Activated gamma-delta T cell (primary cell): ENCODE measurements around the gene SORBS2.
"Not testable (repeated sequence)": the region's sequence is repeated elsewhere in the genome, so short reads cannot be mapped to it uniquely, and the experiment has no call there.

ENCODE experiments used
- DNase-seq: peaks from one replicate; lab custom pipeline; 2025; lab: John Stamatoyannopoulos, UW

SORBS2 gene

GRCh38 chr4:185737489-185738037 lies 74.4 kb downstream of the SORBS2 start:
- no peak for DNase-seq

- no peak for DNase-seq
These were observed 75.1 kb downstream of the SORBS2 start for GRCh38 chr4:185736882-185737281.

- DNase-seq = no peak
These were observed 76.1 kb downstream of the SORBS2 start for GRCh38 chr4:185735866-185736400.

GRCh38 chr4:185734930-185735329 lies 77.1 kb downstream of the SORBS2 start:
- no peak for DNase-seq

GRCh38 chr4:185734214-185734613 lies 77.8 kb downstream of the SORBS2 start:
- DNase-seq = no peak

- no peak for DNase-seq
These were observed 81.0 kb downstream of the SORBS2 start for GRCh38 chr4:185730849-185731608.

GRCh38 chr4:185730387-185730786 lies 81.6 kb downstream of the SORBS2 start:
- no peak for DNase-seq

GRCh38 chr4:185729391-185729804 lies 82.6 kb downstream of the SORBS2 start:
- no peak for DNase-seq

GRCh38 chr4:185728893-185729292 lies 83.1 kb downstream of the SORBS2 start:
- no peak for DNase-seq

GRCh38 chr4:185726931-185727330 lies 85.1 kb downstream of the SORBS2 start:
- no peak for DNase-seq

GRCh38 chr4:185723631-185724260 lies 88.2 kb downstream of the SORBS2 start:
- DNase-seq = no peak

GRCh38 chr4:185722029-185722316 lies 90.0 kb downstream of the SORBS2 start:
- no peak for DNase-seq

GRCh38 chr4:185721190-185722028 lies 90.6 kb downstream of the SORBS2 start:
- no peak for DNase-seq

- no peak for DNase-seq
These were observed 92.5 kb downstream of the SORBS2 start for GRCh38 chr4:185719500-185719858.

GRCh38 chr4:185718578-185719499 lies 93.2 kb downstream of the SORBS2 start:
- no peak for DNase-seq

- no peak for DNase-seq
These were observed 94.6 kb downstream of the SORBS2 start for GRCh38 chr4:185717377-185717741.

GRCh38 chr4:185716577-185717376 lies 95.2 kb downstream of the SORBS2 start:
- DNase-seq = no peak

- DNase-seq = no peak
These were observed 95.8 kb downstream of the SORBS2 start for GRCh38 chr4:185716141-185716551.

GRCh38 chr4:185714524-185714923 lies 97.5 kb downstream of the SORBS2 start:
- not testable (repeated sequence) for DNase-seq

GRCh38 chr4:185713731-185714130 lies 98.3 kb downstream of the SORBS2 start:
- DNase-seq = no peak
